Ovary (tissue), 3 donors: ENCODE data around the gene LUZP2.

Experiments used
- CTCF ChIP-seq, 3 donors: fragments of 450-650 bp in 2 of 3; fragments of 200-600 bp in 1 of 3; IDR thresholded peaks; one replicate each; pipeline versions ENCODE4 v1.5.1 to v1.8.0; 2016 to 2022; ENCODE audit warnings: antibody characterized with exemption in 3 of 3, mild to moderate bottlenecking in 1 of 3
- EP300 ChIP-seq: sonication (generic); formaldehyde crosslinking; IDR thresholded peaks from one replicate; pipeline ENCODE4 v1.6.1; 2017; ENCODE audit warnings: antibody characterized with exemption
- donor health status: DM: no; HTN: no; CAD: no.

DNA sequence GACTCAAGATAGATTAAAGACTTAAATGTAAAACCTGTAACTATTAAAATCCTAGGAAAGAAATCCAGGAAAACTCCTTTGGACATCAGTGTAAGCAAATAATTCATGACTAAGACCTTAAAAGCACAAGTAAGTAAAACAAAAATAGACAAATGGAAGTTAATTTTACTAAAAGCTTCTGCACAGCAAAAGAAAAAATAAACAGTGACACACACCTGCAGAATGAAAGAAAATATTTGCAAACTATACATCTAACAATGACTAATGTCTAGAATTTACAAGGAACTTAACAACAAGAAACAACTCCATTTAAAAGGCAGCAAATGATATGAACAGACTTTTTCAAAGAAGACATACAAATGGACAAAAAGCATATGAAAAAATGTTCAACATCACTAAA, 359.1 kb downstream of the LUZP2 start:
- TF ChIP-seq EP300 = no peak
- TF ChIP-seq CTCF (IDR thresholded peaks at IDR 0.05) = no peak
